OCI-LY1 (cell line): ENCODE results near the gene TMEM229B.

Source experiments
- EZH2 ChIP-seq: fragments of 200-600 bp; sonication (generic), shearing (Covaris generic); IDR thresholded peaks from 2 replicates; pipeline ENCODE4 v1.8.0; 2017; ENCODE audit warnings: borderline replicate concordance, mixed run types, mild to moderate bottlenecking, antibody characterized with exemption, low read length, moderate library complexity, mixed read lengths
- TF ChIP-seq, protein P1 (sequence below): fragments of 200-600 bp; sonication (generic), shearing (Covaris generic); IDR thresholded peaks from 2 replicates; pipeline ENCODE4 v1.5.1; 2017; ENCODE audit warnings: mild to moderate bottlenecking, antibody characterized with exemption, low read length, moderate library complexity, mixed read lengths

DNA sequence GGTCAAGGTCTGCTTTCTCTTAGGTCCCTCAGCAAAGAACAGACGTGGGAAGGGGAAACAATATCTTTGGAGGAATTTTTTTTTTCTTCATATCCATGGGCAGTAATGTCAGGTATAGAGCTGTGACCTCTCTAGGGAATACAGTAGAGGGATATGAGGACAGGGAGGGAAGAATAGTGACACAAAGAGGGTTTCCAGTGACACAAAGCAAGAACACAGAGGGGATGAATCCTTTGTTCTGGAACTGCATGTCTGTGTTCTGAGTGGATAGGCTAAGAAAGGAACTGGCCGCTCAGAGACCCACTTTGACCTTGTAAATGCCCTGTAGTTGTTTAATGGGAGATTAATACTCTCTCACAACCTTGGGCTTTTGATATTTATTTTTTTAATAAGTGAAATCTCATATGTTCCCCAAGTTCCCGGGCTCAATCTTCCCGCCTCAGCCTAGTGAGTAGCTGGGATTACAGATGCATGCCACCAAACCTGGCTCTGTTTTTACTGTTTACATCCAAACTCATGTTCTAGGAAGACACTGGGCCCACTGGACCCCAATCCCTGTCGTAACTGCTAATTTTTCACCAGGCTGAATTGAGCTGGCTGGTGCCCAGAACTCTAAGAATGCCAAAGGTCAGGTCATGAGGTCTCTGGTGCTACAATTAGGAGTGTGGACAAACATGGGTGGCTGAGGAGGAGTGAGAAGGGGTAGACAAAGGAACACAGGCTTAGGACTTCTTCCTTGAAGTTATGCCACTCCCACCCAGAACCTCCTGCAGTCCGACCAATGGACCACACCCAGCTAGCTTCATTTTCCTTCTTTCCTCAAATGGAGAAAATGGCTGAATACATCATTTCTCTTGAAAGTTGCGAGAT lies 35.5 kb upstream of the TMEM229B start:
- TF ChIP-seq, protein P1, sequence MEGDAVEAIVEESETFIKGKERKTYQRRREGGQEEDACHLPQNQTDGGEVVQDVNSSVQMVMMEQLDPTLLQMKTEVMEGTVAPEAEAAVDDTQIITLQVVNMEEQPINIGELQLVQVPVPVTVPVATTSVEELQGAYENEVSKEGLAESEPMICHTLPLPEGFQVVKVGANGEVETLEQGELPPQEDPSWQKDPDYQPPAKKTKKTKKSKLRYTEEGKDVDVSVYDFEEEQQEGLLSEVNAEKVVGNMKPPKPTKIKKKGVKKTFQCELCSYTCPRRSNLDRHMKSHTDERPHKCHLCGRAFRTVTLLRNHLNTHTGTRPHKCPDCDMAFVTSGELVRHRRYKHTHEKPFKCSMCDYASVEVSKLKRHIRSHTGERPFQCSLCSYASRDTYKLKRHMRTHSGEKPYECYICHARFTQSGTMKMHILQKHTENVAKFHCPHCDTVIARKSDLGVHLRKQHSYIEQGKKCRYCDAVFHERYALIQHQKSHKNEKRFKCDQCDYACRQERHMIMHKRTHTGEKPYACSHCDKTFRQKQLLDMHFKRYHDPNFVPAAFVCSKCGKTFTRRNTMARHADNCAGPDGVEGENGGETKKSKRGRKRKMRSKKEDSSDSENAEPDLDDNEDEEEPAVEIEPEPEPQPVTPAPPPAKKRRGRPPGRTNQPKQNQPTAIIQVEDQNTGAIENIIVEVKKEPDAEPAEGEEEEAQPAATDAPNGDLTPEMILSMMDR: no peak
- TF ChIP-seq EZH2: no peak
